Upper lobe of left lung (tissue), 4 donors: ENCODE results near the gene MIPOL1.

Source experiments
- EP300 ChIP-seq, 4 donors: sonication (generic); formaldehyde crosslinking; IDR thresholded peaks; one replicate each; pipeline ENCODE4 v1.5.1; 2017; ENCODE audit warnings: antibody characterized with exemption in 4 of 4, control low read depth in 2 of 4
- POLR2A ChIP-seq, 4 donors: fragments of 450-650 bp; IDR thresholded peaks; one replicate each; pipeline ENCODE4 v1.5.1; 2016 to 2017; ENCODE audit warnings: antibody characterized with exemption in 4 of 4, mild to moderate bottlenecking in 2 of 4
- POLR2AphosphoS5 ChIP-seq, 2 donors: sonication (generic); formaldehyde crosslinking; IDR thresholded peaks; one replicate each; pipeline ENCODE4 v1.5.1; 2017; ENCODE audit warnings: antibody characterized with exemption in 2 of 2
- TF ChIP-seq, protein P1 (sequence below), 6 experiments: fragments of 450-650 bp in 4 of 6; fragments of 200-600 bp in 2 of 6; sonication (generic) in 2 of 6; IDR thresholded peaks; one replicate each; pipeline ENCODE4 v1.5.1; 2016 to 2019; ENCODE audit warnings: antibody characterized with exemption in 6 of 6

- TF ChIP-seq POLR2A (IDR thresholded peaks at IDR 0.05) (no peak), POLR2AphosphoS5 (IDR thresholded peaks at IDR 0.05) (no peak), EP300 (IDR thresholded peaks at IDR 0.05) (no peak)
- TF ChIP-seq, protein P1, sequence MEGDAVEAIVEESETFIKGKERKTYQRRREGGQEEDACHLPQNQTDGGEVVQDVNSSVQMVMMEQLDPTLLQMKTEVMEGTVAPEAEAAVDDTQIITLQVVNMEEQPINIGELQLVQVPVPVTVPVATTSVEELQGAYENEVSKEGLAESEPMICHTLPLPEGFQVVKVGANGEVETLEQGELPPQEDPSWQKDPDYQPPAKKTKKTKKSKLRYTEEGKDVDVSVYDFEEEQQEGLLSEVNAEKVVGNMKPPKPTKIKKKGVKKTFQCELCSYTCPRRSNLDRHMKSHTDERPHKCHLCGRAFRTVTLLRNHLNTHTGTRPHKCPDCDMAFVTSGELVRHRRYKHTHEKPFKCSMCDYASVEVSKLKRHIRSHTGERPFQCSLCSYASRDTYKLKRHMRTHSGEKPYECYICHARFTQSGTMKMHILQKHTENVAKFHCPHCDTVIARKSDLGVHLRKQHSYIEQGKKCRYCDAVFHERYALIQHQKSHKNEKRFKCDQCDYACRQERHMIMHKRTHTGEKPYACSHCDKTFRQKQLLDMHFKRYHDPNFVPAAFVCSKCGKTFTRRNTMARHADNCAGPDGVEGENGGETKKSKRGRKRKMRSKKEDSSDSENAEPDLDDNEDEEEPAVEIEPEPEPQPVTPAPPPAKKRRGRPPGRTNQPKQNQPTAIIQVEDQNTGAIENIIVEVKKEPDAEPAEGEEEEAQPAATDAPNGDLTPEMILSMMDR (IDR thresholded peaks at IDR 0.05), result no peak
Measured at GRCh38 chr14:37237094-37237493, 39.4 kb downstream of the MIPOL1 start.
